HEK293T (cell line): ENCODE data around the gene GEMIN4.

Experiments
- CTCF ChIA-PET: fragments of 350-600 bp; formaldehyde crosslinking; extraction: SDS; loops from one replicate; lab custom pipeline; 2021; ENCODE audit warnings: antibody characterized with exemption, inconsistent platforms; lab: Yijun Ruan, JAX
- POLR2A ChIA-PET: fragments of 350-600 bp; formaldehyde crosslinking; extraction: SDS; loops from one replicate; lab custom pipeline; 2020; ENCODE audit warnings: antibody characterized with exemption, inconsistent platforms; lab: Yijun Ruan, JAX
- DNase-seq: peaks from one replicate; pipeline ENCODE4 v3.0.0; 2012; ENCODE audit warnings: mixed read lengths; ENCODE audit errors: extremely low spot score
- ARNT ChIP-seq: fragments of 450-650 bp; IDR thresholded peaks from 2 replicates; pipeline ENCODE4 v1.6.1; 2017; ENCODE audit warnings: mild to moderate bottlenecking
- BHLHE40 ChIP-seq: fragments of 450-650 bp; IDR thresholded peaks from 2 replicates; pipeline ENCODE4 v1.6.1; 2016; ENCODE audit warnings: mild to moderate bottlenecking, moderate library complexity, borderline replicate concordance
- CTBP1 ChIP-seq: fragments of 450-650 bp; IDR thresholded peaks from 2 replicates; pipeline ENCODE4 v1.6.1; 2016; ENCODE audit warnings: borderline replicate concordance
- ELF4 ChIP-seq: fragments of 450-650 bp; IDR thresholded peaks from 2 replicates; pipeline ENCODE4 v1.6.1; 2017; ENCODE audit warnings: antibody characterized with exemption
- FOXA1 ChIP-seq: fragments of 450-650 bp; IDR thresholded peaks from 2 replicates; pipeline ENCODE4 v1.6.1; 2016; ENCODE audit warnings: mild to moderate bottlenecking
- FOXK2 ChIP-seq: fragments of 450-650 bp; IDR thresholded peaks from 2 replicates; pipeline ENCODE4 v1.6.1; 2016; ENCODE audit warnings: mild to moderate bottlenecking
- FOXM1 ChIP-seq: fragments of 450-650 bp; IDR thresholded peaks from 2 replicates; pipeline ENCODE4 v1.6.1; 2017; ENCODE audit warnings: mild to moderate bottlenecking, borderline replicate concordance
- HDGF ChIP-seq: fragments of 450-650 bp; IDR thresholded peaks from 2 replicates; pipeline ENCODE4 v1.6.1; 2017; ENCODE audit warnings: antibody characterized with exemption, borderline replicate concordance
- L3MBTL2 ChIP-seq: fragments of 450-650 bp; conservative IDR thresholded peaks from 2 replicates; pipeline ENCODE4 v1.6.1; 2016; ENCODE audit warnings: mild to moderate bottlenecking
- LEF1 ChIP-seq: fragments of 450-650 bp; IDR thresholded peaks from 2 replicates; pipeline ENCODE4 v1.6.1; 2017; ENCODE audit warnings: mild to moderate bottlenecking, borderline replicate concordance
- NFRKB ChIP-seq: fragments of 450-650 bp; IDR thresholded peaks from 2 replicates; pipeline ENCODE4 v1.6.1; 2016; ENCODE audit warnings: mild to moderate bottlenecking, moderate library complexity
- PKNOX1 ChIP-seq: fragments of 450-650 bp; IDR thresholded peaks from 2 replicates; pipeline ENCODE4 v1.6.1; 2016
- SP1 ChIP-seq: fragments of 450-650 bp; IDR thresholded peaks from 2 replicates; pipeline ENCODE4 v1.6.1; 2017
- SUZ12 ChIP-seq: fragments of 450-650 bp; IDR thresholded peaks from 2 replicates; pipeline ENCODE4 v1.6.1; 2016; ENCODE audit warnings: mild to moderate bottlenecking
- TARDBP ChIP-seq: fragments of 450-650 bp; IDR thresholded peaks from 2 replicates; pipeline ENCODE4 v1.6.1; 2016
- ZNF384 ChIP-seq: fragments of 450-650 bp; IDR thresholded peaks from 2 replicates; pipeline ENCODE4 v1.6.1; 2016

The GEMIN4 gene

GRCh38 chr17:728911-729310 lies 23.2 kb downstream of the GEMIN4 start:
- TF ChIP-seq FOXM1, result no peak
- TF ChIP-seq TARDBP, result no peak
- no peak for TF ChIP-seq PKNOX1
- no peak for TF ChIP-seq ELF4
- no peak for TF ChIP-seq FOXK2
- no peak for TF ChIP-seq SUZ12
- no peak for TF ChIP-seq FOXA1
- TF ChIP-seq NFRKB, result no peak
- TF ChIP-seq LEF1, result no peak
- no peak for TF ChIP-seq HDGF
- no peak for TF ChIP-seq ZNF384
- no peak for TF ChIP-seq CTBP1
- TF ChIP-seq BHLHE40, result no peak
- TF ChIP-seq ARNT, result no peak
- CTCF ChIA-PET, result no interaction called here
- POLR2A ChIA-PET, result no interaction called here
- no peak for DNase-seq

GRCh38 chr17:726271-726919 lies 25.7 kb downstream of the GEMIN4 start:
- CTCF ChIA-PET, result no interaction called here
- DNase-seq, result no peak

GRCh38 chr17:725746-726145 lies 26.3 kb downstream of the GEMIN4 start:
- no peak for TF ChIP-seq FOXK2
- TF ChIP-seq FOXA1, result no peak
- no peak for TF ChIP-seq LEF1
- TF ChIP-seq PKNOX1, result no peak
- TF ChIP-seq ARNT, result no peak
- TF ChIP-seq CTBP1, result no peak
- ChIA-PET POLR2A (no interaction called here), CTCF (no interaction called here)
- no peak for DNase-seq

More at GRCh38 chr17:726271-726919, 25.7 kb downstream of the GEMIN4 start:
- POLR2A ChIA-PET, result no interaction called here
- TF ChIP-seq NFRKB (no peak), FOXK2 (no peak), ARNT (no peak), TARDBP (no peak), PKNOX1 (no peak), FOXA1 (no peak), HDGF (no peak), LEF1 (no peak), BHLHE40 (no peak), SP1 (no peak), SUZ12 (no peak), CTBP1 (no peak), ZNF384 (no peak), L3MBTL2 (no peak; the same call in 1 of the 2 replicates), ELF4 (no peak), FOXM1 (no peak)

GRCh38 chr17:725084-725483 lies 27.0 kb downstream of the GEMIN4 start:
- ChIA-PET CTCF (no interaction called here), POLR2A (no interaction called here)
- DNase-seq, result no peak
- TF ChIP-seq SUZ12 (no peak), LEF1 (no peak), CTBP1 (no peak), NFRKB (no peak), ELF4 (no peak), L3MBTL2 (no peak), FOXK2 (no peak), FOXA1 (no peak), FOXM1 (no peak), ARNT (no peak), HDGF (no peak), ZNF384 (no peak), BHLHE40 (no peak), PKNOX1 (no peak), SP1 (no peak), TARDBP (no peak)

GRCh38 chr17:721540-721937 lies 30.5 kb downstream of the GEMIN4 start:
- no peak for DNase-seq
- ChIA-PET CTCF (interaction anchor here (1.2 kb wide), 1 partner anchor 21 kb away, joined by 4 read pairs; no protein-coding TSS in a partner anchor), POLR2A (no interaction called here)
- TF ChIP-seq TARDBP (no peak), ELF4 (no peak), NFRKB (no peak), HDGF (no peak), ZNF384 (no peak), BHLHE40 (no peak), FOXM1 (no peak), SUZ12 (no peak), L3MBTL2 (no peak), LEF1 (no peak), PKNOX1 (no peak)
